Panc1 (cell line): ENCODE measurements around the gene FHAD1. TPM values are rescaled to one million over a fixed set of nuclear protein-coding genes. Genes with fewer than 3 reads are reported as not detected.
A peak's percentile ranks its signal among the peaks of the same experiment; 100 is the strongest.

Source experiments
- ATAC-seq: fragments of 200-7000 bp; cut with Tn5 transposase; 2 replicates; pipeline ENCODE4 v1.9.1; 2020; ENCODE audit warnings: mild to moderate bottlenecking, moderate library complexity
- BruUV-seq: library from RNA; stranded (reverse); fragments of 400-500 nt; replicated peaks from 2 replicates; lab custom pipeline; 2021; lab: Mats Ljungman, UMichigan
- CTCF ChIA-PET: fragments of 300-600 bp; sonication (Branson Sonifier 250); formaldehyde crosslinking; loops from one replicate; lab custom pipeline; 2022; ENCODE audit warnings: antibody characterized with exemption; lab: Charles Lee
- POLR2A ChIA-PET: fragments of 300-600 bp; sonication (Branson Sonifier 250); formaldehyde crosslinking; loops from one replicate; lab custom pipeline; 2022; ENCODE audit warnings: antibody characterized with exemption; lab: Charles Lee
- DNase-seq: peaks from one replicate; pipeline ENCODE4 v3.0.0-alpha.2; 2010; ENCODE audit warnings: low read depth, low spot score
- H3K27ac ChIP-seq: 2 replicates; pipeline ENCODE4 v1.5.1; 2011; ENCODE audit warnings: mild to moderate bottlenecking, low read length, inconsistent platforms
- H3K27me3 ChIP-seq: fragments of 200-500 bp; sonication (Bioruptor generic); 2 replicates; pipeline ENCODE4 v1.6.0; 2014; ENCODE audit warnings: low read length, inconsistent platforms; ENCODE audit not compliant: control insufficient read depth, insufficient read depth
- H3K36me3 ChIP-seq: fragments of 200-500 bp; sonication (Bioruptor generic); 2 replicates; pipeline ENCODE4 v1.5.1; 2014; ENCODE audit warnings: inconsistent platforms, mild to moderate bottlenecking, low read length, moderate library complexity; ENCODE audit not compliant: control insufficient read depth, insufficient read depth
- H3K4me1 ChIP-seq: 2 replicates; pipeline ENCODE4 v1.5.1; 2011; ENCODE audit warnings: inconsistent platforms, mild to moderate bottlenecking, low read length, moderate library complexity; ENCODE audit not compliant: control insufficient read depth, insufficient read depth
- H3K4me3 ChIP-seq, 2 experiments: 2 replicates each; pipeline ENCODE4 v1.5.1; 2011 to 2012; ENCODE audit warnings: low read depth in 2 of 2, low read length in 2 of 2, mild to moderate bottlenecking in 2 of 2, inconsistent platforms in 1 of 2, moderate library complexity in 1 of 2
- H3K9me3 ChIP-seq: fragments of 200-500 bp; sonication (Bioruptor generic); 2 replicates; pipeline ENCODE4 v1.5.1; 2014; ENCODE audit warnings: low read depth, mild to moderate bottlenecking, inconsistent platforms, low read length, moderate library complexity; ENCODE audit not compliant: control insufficient read depth, insufficient read depth
- POLR2AphosphoS5 ChIP-seq: IDR thresholded peaks from 2 replicates; pipeline ENCODE4 v1.6.1; 2012; ENCODE audit warnings: mild to moderate bottlenecking, low read depth, low read length, moderate library complexity
- SIN3A ChIP-seq: IDR thresholded peaks from 2 replicates; pipeline ENCODE4 v1.6.1; 2012; ENCODE audit warnings: low read depth, mild to moderate bottlenecking, low read length, moderate library complexity, borderline replicate concordance; ENCODE audit not compliant: insufficient read depth
- TCF7L2 ChIP-seq: IDR thresholded peaks from 2 replicates; pipeline ENCODE4 v1.6.1; 2011; ENCODE audit warnings: mild to moderate bottlenecking, low read depth, low read length, inconsistent platforms
- in situ Hi-C: cut with HindIII; loops from 2 replicates; pipeline ENCODE4 v1.10.0; 2016; ENCODE audit warnings: low sequenced_read_pairs, low pct_unique_long_range_greater_than_20kb
- intact Hi-C: fragments of 100-400 bp; cut with micrococcal nuclease; formaldehyde crosslinking; loops from one replicate; pipeline ENCODE4 v1.10.0; 2022; ENCODE audit not compliant: unreplicated experiment
- total RNA-seq: library from RNA; stranded (reverse); gene quantifications from one replicate; pipeline ENCODE4 v1.2.1, GENCODE V29; 2021; ENCODE audit not compliant: unreplicated experiment
- TF ChIP-seq, protein P1 (sequence below): fragments of 450-650 bp; IDR thresholded peaks from 2 replicates; pipeline ENCODE4 v1.5.1; 2017; ENCODE audit warnings: mild to moderate bottlenecking
- TF ChIP-seq, protein P2 (sequence below), 2 experiments: IDR thresholded peaks; 2 replicates each; pipeline ENCODE4 v1.6.1; 2011 to 2012; ENCODE audit warnings: low read depth in 2 of 2, control low read depth in 1 of 2, low read length in 1 of 2, mild to moderate bottlenecking in 1 of 2, moderate library complexity in 1 of 2; ENCODE audit not compliant: insufficient read depth in 1 of 2

FHAD1 gene
- total RNA-seq, 1 experiment from 2014 or later: 0.23 TPM

DNA sequence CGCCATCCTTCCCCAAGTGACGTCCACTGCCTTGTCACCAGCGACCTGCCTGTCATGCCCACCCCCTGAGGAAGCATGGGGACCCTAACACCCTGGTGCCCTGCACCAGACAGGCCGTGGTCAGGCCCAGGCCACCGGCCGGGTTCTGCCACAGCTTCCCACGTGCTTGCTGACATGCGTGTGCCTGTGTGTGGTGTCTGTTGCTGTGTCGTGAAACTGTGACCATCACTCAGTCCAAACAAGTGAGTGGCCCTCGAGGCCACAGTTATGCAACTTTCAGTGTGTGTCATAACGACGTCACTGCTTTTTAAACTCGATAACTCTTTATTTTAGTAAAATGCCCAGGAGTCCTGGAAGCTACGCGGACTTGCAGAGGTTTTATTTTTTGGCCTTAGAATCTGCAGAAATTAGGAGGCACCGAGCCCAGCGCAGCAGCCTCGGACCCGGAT, 182.7 kb downstream of the FHAD1 start:
- intact Hi-C loops: loop anchor here (10.0 kb wide), 1 partner anchor 75 kb away; no protein-coding TSS in a partner anchor
- CTCF ChIA-PET: no interaction called here
- in situ Hi-C loops: no loop called here
- H3K4me3 ChIP-seq: no peak overlapping the region
- peaks cover 26% of the 10 kb centered on the region for H3K4me1 ChIP-seq
- no peaks in the 10 kb centered on the region; the same call in 1 of the 2 replicates for H3K36me3 ChIP-seq
- H3K27ac ChIP-seq: no peak overlapping the region
- TF ChIP-seq TCF7L2 (no peak), POLR2AphosphoS5 (no peak)
- TF ChIP-seq, protein P1, sequence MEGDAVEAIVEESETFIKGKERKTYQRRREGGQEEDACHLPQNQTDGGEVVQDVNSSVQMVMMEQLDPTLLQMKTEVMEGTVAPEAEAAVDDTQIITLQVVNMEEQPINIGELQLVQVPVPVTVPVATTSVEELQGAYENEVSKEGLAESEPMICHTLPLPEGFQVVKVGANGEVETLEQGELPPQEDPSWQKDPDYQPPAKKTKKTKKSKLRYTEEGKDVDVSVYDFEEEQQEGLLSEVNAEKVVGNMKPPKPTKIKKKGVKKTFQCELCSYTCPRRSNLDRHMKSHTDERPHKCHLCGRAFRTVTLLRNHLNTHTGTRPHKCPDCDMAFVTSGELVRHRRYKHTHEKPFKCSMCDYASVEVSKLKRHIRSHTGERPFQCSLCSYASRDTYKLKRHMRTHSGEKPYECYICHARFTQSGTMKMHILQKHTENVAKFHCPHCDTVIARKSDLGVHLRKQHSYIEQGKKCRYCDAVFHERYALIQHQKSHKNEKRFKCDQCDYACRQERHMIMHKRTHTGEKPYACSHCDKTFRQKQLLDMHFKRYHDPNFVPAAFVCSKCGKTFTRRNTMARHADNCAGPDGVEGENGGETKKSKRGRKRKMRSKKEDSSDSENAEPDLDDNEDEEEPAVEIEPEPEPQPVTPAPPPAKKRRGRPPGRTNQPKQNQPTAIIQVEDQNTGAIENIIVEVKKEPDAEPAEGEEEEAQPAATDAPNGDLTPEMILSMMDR: no peak
- TF ChIP-seq, protein P2, sequence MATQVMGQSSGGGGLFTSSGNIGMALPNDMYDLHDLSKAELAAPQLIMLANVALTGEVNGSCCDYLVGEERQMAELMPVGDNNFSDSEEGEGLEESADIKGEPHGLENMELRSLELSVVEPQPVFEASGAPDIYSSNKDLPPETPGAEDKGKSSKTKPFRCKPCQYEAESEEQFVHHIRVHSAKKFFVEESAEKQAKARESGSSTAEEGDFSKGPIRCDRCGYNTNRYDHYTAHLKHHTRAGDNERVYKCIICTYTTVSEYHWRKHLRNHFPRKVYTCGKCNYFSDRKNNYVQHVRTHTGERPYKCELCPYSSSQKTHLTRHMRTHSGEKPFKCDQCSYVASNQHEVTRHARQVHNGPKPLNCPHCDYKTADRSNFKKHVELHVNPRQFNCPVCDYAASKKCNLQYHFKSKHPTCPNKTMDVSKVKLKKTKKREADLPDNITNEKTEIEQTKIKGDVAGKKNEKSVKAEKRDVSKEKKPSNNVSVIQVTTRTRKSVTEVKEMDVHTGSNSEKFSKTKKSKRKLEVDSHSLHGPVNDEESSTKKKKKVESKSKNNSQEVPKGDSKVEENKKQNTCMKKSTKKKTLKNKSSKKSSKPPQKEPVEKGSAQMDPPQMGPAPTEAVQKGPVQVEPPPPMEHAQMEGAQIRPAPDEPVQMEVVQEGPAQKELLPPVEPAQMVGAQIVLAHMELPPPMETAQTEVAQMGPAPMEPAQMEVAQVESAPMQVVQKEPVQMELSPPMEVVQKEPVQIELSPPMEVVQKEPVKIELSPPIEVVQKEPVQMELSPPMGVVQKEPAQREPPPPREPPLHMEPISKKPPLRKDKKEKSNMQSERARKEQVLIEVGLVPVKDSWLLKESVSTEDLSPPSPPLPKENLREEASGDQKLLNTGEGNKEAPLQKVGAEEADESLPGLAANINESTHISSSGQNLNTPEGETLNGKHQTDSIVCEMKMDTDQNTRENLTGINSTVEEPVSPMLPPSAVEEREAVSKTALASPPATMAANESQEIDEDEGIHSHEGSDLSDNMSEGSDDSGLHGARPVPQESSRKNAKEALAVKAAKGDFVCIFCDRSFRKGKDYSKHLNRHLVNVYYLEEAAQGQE (IDR thresholded peaks at IDR 0.05; ENCODE audit: insufficient read depth in 1 of 2, low read depth in 2 of 2, low read length in 1 of 2): no peak
- H3K27me3 ChIP-seq: no peaks in the 10 kb centered on the region
- DNase-seq (no peak), ATAC-seq (no peak)
- POLR2A ChIA-PET: no interaction called here
- no peaks in the 10 kb centered on the region for H3K9me3 ChIP-seq
- BruUV-seq: no TSS peak

DNA sequence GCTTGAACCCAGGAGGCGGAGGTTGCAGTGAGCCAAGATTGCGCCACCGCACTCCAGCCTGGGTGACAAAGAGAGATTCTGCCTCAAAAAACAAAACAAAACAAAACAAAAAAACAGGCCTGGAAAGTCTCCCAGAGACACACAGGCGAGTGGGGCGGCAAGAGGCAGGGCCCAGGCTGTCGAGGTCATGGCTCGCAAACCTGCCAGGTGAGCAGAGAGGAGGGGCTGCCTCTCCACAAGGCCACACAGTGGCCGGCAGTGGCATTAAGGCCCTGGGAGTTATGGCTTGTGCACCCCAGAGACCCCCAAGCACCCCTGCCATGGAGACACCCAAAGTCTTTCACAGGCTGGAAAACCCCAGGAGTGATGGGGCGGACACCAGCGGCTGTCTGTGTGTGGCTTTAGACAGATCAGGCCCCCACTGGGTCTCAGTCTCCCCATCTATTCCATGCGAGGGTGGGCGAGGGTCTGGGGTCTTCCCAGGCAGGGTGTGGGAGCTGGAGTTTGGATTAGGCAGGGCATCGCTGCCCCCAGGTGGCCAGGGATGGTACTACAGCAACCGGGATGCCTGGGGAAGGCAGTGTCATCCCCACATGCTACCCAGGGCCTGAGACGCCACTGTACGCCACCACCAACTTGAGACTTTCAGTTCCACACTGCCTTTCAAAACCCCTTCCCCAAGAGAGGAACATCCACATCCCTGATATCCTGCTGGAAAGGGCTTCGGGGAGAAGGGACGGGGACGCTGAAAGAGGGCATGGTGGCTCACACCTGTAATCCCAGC, 184.0 kb downstream of the FHAD1 start:
- peak; percentile 61 for ATAC-seq
- CTCF ChIA-PET: interaction anchor here (0.5 to 1.3 kb wide), 4 partner anchors 9 to 150 kb away, joined by 3 to 12 read pairs (median 6); no protein-coding TSS in a partner anchor
- Histone ChIP-seq H3K36me3 (no peaks in the 10 kb centered on the region; the same call in 1 of the 2 replicates), H3K27ac (no peak overlapping the region), H3K9me3 (no peaks in the 10 kb centered on the region), H3K4me1 (peaks cover 21% of the 10 kb centered on the region), H3K27me3 (no peaks in the 10 kb centered on the region), H3K4me3 (no peak overlapping the region)
- intact Hi-C loops (loop anchor here (1.0 to 10.0 kb wide), 2 partner anchors 74 to 108 kb away; no protein-coding TSS in a partner anchor), in situ Hi-C loops (no loop called here)
- no TSS peak for BruUV-seq
- POLR2A ChIA-PET: no interaction called here
- peak; percentile 80 for DNase-seq
- TF ChIP-seq POLR2AphosphoS5 (no peak; the same call in 1 of the 2 replicates), SIN3A (no peak), TCF7L2 (no peak)
- TF ChIP-seq, protein P1: peak; percentile 96
- TF ChIP-seq, protein P2 (IDR thresholded peaks at IDR 0.05; ENCODE audit: insufficient read depth in 1 of 2, low read depth in 2 of 2, low read length in 1 of 2): 0 out of 4 replicates have a peak, but pooled peaks of 1 of the 2 experiments have one; percentile 5
